Heart left ventricle (tissue), 13 donors: ENCODE results near the gene IDH2.

Experiments
- CTCF ChIP-seq, 12 donors: fragments of 200-600 bp; sonication (generic) in 4 of 12; IDR thresholded peaks; one replicate each; pipeline versions ENCODE4 v1.5.0 to v1.8.0; 2018 to 2022; ENCODE audit warnings: antibody characterized with exemption in 12 of 12, mild to moderate bottlenecking in 5 of 12
- POLR2A ChIP-seq, 2 donors: fragments of 450-650 bp; IDR thresholded peaks; one replicate each; pipeline ENCODE4 v1.6.1; 2017; ENCODE audit warnings: antibody characterized with exemption in 2 of 2, mild to moderate bottlenecking in 2 of 2, moderate library complexity in 2 of 2
- donor health status: ischemic (EF 13 %, LVEDD 7.1; RV severe dilation, severe dysfunction).
- donor health status: DM: no; HTN: yes; CAD: no.
- donor health status: DM: no; HTN: no; CAD: no.
- donor health status: ischemic (EF 25% LVEDD 6.9; RV normal size, moderate dysfunction).
- donor health status: ischemic (EF 25% LVEDD 5.7; RV mildly dilated, moderate dysfunction).
- donor health status: ischemic (EF 35%, LVEDD 5.7; RV mildly dilated, moderate dysfunction).
- donor health status: nonischemic (EF 11% LVEDD 7.7; RV severe dilation, severe dysfunction).
- donor health status: DM: yes; HTN: yes; CAD: no.
- donor health status: PGD.
- donor health status: ischemic (EF 29% LVEDD 5.4; RV normal size, mild dysfunction).
- donor health status: nonischemic (EF 23%, LVEDD 6.1; RV moderate dilation, normal function).

GRCh38 chr15:90130291-90130690 is 28.0 kb upstream of the IDH2 start:
- TF ChIP-seq POLR2A (IDR thresholded peaks at IDR 0.05) (no peak), CTCF (IDR thresholded peaks at IDR 0.05) (no peak)
